Brain microvascular endothelial cell (primary cell): ENCODE results near the gene CXCL16.

Experiments used
- DNase-seq: peaks from one replicate; pipeline ENCODE4 v3.0.0-alpha.2; 2020
- H3K27ac ChIP-seq: fragments of 250-450 bp; sonication (Bioruptor Pico); 2 replicates; pipeline ENCODE4 v1.5.1; 2020; ENCODE audit warnings: mild to moderate bottlenecking, moderate library complexity
- H3K27me3 ChIP-seq: fragments of 250-450 bp; sonication (Bioruptor Pico); replicated peaks from 2 replicates; pipeline ENCODE4 v1.5.1; 2020; ENCODE audit warnings: mild to moderate bottlenecking
- H3K36me3 ChIP-seq: fragments of 250-450 bp; sonication (Bioruptor Pico); replicated peaks from 2 replicates; pipeline ENCODE4 v1.5.1; 2020; ENCODE audit warnings: mild to moderate bottlenecking
- H3K4me3 ChIP-seq: 2 replicates; pipeline ENCODE4 v1.5.1; 2011; ENCODE audit warnings: low read depth, mild to moderate bottlenecking, control low read depth, low read length, moderate library complexity
- in situ Hi-C: cut with HindIII; loops from 2 replicates; pipeline ENCODE4 v1.10.0; 2017; ENCODE audit warnings: low sequenced_read_pairs, low pct_ligation_motif_present
- TF ChIP-seq, protein P1 (sequence below): IDR thresholded peaks from 2 replicates; pipeline ENCODE4 v1.5.1; 2011; ENCODE audit warnings: low read depth, mild to moderate bottlenecking, moderate library complexity, low read length, control low read depth, inconsistent platforms; ENCODE audit errors: missing control alignments

CXCL16 gene, protein sequence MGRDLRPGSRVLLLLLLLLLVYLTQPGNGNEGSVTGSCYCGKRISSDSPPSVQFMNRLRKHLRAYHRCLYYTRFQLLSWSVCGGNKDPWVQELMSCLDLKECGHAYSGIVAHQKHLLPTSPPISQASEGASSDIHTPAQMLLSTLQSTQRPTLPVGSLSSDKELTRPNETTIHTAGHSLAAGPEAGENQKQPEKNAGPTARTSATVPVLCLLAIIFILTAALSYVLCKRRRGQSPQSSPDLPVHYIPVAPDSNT

DNA sequence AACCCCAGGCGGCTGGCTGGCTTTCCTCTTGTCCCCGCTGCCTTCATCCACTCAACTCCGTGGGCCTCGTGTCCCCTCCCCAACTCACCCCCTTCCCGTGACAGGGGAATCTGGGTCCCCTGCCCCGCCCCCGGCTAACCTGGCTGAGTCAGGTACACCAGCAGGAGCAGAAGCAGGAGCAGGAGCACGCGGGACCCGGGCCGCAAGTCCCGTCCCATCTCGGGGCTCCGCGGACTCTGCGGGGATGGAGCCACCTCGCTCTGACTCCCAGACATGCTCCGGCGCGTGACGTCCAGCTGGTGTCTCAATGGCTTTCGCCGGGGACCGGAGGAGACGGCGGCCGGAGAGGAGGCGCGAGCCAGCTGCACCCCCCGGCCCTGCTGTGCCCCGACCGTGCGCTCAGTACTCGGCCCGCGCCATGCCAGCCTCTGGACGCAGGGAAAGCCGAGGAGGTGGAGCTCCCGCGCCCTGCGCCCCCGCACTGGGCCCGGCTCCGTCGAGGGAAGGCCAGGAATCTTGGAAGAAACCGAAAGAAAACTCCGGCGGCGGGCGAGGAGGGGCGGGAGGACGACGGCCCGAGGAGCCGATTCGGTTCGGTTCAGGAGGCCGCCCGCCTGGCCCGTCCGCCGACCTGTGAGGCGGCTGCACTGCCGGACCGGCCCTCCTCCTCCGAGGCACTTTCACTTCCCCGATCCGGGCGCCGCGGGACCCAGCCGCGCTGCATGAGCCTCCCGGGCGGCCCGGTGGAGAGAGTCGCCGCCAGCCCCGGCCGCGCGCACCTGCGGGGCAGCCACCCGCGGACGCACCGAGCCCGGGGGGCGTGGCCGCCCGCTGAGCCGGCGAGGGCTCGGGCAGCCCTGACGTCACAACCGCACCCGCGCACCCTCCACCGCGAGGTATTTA lies at the start of gene CXCL16, which contains the start of gene ZMYND15:
CXCL16 (minus strand) TSS at position 807 of the 903 bp plus-strand sequence; CDS start at position 218, 589 bp downstream.
ZMYND15 (plus strand) TSS at position 712 of the 903 bp plus-strand sequence. CDS start 716 bp downstream, outside the sequence.
- in situ Hi-C loops, result no loop called here
- Histone ChIP-seq H3K4me3 (peak within 1 kb of the TSS; percentile 63), H3K27ac (no peak within 1 kb of the TSS), H3K36me3 (no peaks in the 10 kb centered on the region), H3K27me3 (peaks cover 14% of the 10 kb centered on the region)
- TF ChIP-seq, protein P1, sequence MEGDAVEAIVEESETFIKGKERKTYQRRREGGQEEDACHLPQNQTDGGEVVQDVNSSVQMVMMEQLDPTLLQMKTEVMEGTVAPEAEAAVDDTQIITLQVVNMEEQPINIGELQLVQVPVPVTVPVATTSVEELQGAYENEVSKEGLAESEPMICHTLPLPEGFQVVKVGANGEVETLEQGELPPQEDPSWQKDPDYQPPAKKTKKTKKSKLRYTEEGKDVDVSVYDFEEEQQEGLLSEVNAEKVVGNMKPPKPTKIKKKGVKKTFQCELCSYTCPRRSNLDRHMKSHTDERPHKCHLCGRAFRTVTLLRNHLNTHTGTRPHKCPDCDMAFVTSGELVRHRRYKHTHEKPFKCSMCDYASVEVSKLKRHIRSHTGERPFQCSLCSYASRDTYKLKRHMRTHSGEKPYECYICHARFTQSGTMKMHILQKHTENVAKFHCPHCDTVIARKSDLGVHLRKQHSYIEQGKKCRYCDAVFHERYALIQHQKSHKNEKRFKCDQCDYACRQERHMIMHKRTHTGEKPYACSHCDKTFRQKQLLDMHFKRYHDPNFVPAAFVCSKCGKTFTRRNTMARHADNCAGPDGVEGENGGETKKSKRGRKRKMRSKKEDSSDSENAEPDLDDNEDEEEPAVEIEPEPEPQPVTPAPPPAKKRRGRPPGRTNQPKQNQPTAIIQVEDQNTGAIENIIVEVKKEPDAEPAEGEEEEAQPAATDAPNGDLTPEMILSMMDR, result no peak
- peak; percentile 21 for DNase-seq

DNA sequence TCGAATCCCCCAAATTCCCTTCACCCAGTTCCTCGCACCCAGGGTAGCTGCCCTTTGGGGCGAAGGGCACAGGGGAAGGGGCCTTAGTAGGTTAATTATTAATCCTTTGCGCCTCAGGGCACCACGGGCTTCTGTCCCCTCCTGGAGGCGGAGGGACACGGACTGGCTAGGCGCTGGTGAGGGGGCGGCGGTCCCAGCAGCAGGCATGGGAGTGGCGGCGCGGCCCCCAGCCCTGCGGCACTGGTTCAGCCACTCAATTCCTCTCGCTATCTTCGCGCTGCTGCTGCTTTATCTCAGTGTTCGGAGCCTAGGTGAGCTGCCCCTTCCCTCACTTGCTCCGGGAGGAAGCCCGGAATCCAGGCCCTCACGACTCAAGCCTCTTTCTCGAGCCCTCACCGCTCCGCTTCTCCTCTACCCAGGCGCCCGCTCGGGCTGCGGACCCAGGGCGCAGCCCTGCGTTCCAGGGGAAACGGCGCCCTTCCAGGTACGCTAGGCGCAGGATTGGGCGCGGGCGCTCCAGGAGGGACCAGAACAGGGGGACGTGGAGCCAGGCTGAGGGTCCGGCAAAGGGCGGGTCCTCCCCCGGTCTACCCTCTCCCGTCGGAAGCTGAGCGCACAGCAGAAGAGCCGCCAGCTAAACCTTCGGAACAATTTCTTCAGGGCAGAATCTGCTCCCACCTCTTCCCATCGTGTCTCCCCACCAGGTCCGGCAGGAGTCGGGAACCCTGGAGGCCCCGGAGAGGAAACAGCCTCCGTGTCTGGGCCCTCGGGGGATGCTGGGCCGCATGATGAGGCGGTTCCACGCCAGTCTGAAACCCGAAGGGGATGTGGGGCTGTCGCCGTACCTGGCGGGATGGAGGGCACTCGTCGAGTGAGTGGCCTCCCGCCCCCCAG lies 49.3 kb upstream of the CXCL16 start, which contains the start of gene GLTPD2:
GLTPD2 (plus strand) TSS at position 158 of the 894 bp plus-strand sequence; CDS start at position 206, 48 bp downstream.
- H3K27me3 ChIP-seq, result peaks cover 4% of the 10 kb centered on the region

DNA sequence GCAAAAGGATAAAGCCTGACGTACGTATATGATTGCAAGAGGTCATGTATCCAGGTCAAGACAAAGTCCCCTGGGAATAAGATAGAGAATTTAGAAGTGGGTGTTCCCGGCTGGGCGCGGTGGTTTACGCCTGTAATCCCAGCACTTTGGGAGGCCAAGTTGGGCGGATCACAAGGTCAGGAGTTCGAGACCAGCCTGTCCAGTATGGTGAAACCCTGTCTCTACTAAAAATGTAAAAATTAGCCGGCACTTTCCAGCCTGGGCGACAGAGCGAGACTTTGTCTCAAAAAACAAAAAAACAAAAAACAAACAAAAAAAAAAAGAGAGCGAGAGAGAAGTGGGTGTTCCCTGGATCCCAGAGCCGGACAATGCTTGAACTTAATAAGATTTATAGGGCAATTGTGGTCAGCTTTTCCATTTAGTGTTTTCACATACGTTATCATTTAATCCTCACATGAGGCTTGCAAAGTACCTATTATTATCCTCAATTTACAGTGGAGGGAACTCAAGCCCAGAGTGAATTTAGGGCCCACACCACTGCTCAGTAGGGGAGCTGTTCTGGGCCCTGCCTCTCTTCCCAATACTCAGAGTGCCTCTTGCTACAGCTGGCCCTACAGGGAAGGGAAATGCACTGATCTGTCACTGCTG lies 48.6 kb upstream of the CXCL16 start:
- in situ Hi-C loops, result no loop called here
- no peak overlapping the region for H3K27ac ChIP-seq
- no peak overlapping the region for H3K4me3 ChIP-seq
- DNase-seq, result no peak
- peaks cover 4% of the 10 kb centered on the region for H3K27me3 ChIP-seq
- TF ChIP-seq, protein P1, result no peak
- H3K36me3 ChIP-seq, result no peaks in the 10 kb centered on the region

More for the DNA sequence above, 49.3 kb upstream of the CXCL16 start, which contains the start of gene GLTPD2:
- Histone ChIP-seq H3K4me3 (peak within 1 kb of the TSS; percentile 57), H3K27ac (peak within 1 kb of the TSS; percentile 70), H3K36me3 (no peaks in the 10 kb centered on the region)
- in situ Hi-C loops, result no loop called here
- no peak for DNase-seq
- TF ChIP-seq, protein P1, result peak; percentile 1

DNA sequence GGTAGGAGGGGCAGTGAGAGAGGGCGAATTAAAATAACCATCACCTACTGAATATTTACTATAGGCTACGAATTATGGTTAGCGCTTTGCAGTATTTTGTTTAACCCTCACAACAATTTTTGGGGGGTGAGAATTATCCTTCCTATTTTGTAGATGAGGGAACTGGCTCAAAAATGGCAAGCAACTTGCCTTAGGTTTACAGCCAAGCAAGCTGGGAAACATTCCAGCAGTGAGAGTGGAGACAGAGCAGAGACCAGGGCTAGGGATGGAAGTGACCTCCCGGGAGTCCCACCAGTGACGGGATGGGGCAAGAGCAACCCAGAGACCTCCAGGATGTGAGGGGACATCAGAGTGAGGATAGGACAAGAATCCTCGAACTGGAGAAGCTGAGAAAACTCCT lies 46.8 kb upstream of the CXCL16 start:
- Histone ChIP-seq H3K36me3 (no peaks in the 10 kb centered on the region), H3K27me3 (peaks cover 6% of the 10 kb centered on the region), H3K4me3 (no peak overlapping the region), H3K27ac (no peak overlapping the region)
- no peak for DNase-seq
- TF ChIP-seq, protein P1, result no peak
- in situ Hi-C loops, result no loop called here

DNA sequence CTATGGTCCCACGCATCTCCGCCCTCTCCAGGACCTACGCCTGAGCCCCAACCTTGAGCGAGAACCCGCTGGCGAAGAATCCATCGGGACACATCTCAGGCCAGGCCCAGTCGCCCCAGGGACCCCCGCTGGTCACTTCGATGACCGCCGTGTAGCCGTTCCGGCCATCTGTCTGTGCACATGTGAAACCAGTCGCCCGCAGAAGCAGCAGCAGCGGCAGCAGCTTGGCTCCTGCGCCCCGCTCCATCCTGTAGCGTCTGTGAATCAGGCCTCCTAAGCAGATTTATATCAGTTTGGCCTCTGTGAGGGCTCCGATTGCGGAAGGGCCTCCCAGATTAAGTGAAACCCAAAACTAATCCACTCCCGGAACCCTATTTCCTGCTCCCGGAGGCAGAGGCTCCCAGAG lies 46.4 kb upstream of the CXCL16 start, which contains the start of gene VMO1:
VMO1 (minus strand) TSS at position 259 of the 406 bp plus-strand sequence; CDS start at position 247, 12 bp downstream.
- peak; percentile 7 for DNase-seq
- TF ChIP-seq, protein P1, result no peak
- in situ Hi-C loops, result no loop called here
- Histone ChIP-seq H3K4me3 (peak within 1 kb of the TSS; percentile 15), H3K27me3 (peaks cover 6% of the 10 kb centered on the region), H3K27ac (no peak within 1 kb of the TSS), H3K36me3 (no peaks in the 10 kb centered on the region)
